IMR-90 (cell line): ENCODE results near the gene KDM4E. TPM values are rescaled to one million over a fixed set of nuclear protein-coding genes. Genes with fewer than 3 reads are reported as not detected.

ENCODE experiments used
- ATAC-seq: fragments of 200-7000 bp; cut with Tn5 transposase; 2 replicates; pipeline ENCODE4 v1.9.1; 2020; ENCODE audit warnings: low read depth, mild to moderate bottlenecking, moderate library complexity
- BruUV-seq: library from RNA; stranded (reverse); fragments of 400-500 nt; replicated peaks from 2 replicates; lab custom pipeline; 2021; lab: Mats Ljungman, UMichigan
- CTCF ChIA-PET: fragments of 300-600 bp; formaldehyde crosslinking; extraction: SDS; loops from one replicate; lab custom pipeline; 2021; ENCODE audit warnings: antibody characterized with exemption; lab: Yijun Ruan, JAX
- POLR2A ChIA-PET: fragments of 300-600 bp; sonication (Branson Sonifier 250); formaldehyde crosslinking; loops from one replicate; lab custom pipeline; 2022; ENCODE audit warnings: antibody characterized with exemption; ENCODE audit not compliant: unreplicated experiment; lab: Charles Lee
- DNase-seq: peaks from one replicate; pipeline ENCODE4 v3.0.0; 2013
- H2AFZ ChIP-seq: replicated peaks from 2 replicates; pipeline ENCODE3; 2013; ENCODE audit warnings: low read length, mild to moderate bottlenecking; ENCODE audit not compliant: poor library complexity
- H2AK5ac ChIP-seq: 2 replicates; pipeline ENCODE4 v1.6.1; 2013; ENCODE audit warnings: low read depth, low read length, inconsistent platforms
- H2AK9ac ChIP-seq: replicated peaks from 2 replicates; pipeline ENCODE3; 2013; ENCODE audit warnings: mild to moderate bottlenecking, low read depth, low read length, moderate library complexity; ENCODE audit not compliant: poor library complexity
- H2BK120ac ChIP-seq: 2 replicates; pipeline ENCODE4 v1.6.1; 2013; ENCODE audit warnings: low read depth, low read length, inconsistent platforms
- H2BK15ac ChIP-seq: 3 replicates; pipeline ENCODE4 v1.6.1; 2013; ENCODE audit warnings: low read depth, low read length, inconsistent platforms
- H2BK20ac ChIP-seq: 2 replicates; pipeline ENCODE4 v1.6.1; 2013; ENCODE audit warnings: low read depth, mild to moderate bottlenecking, inconsistent platforms, low read length, moderate library complexity
- H2BK5ac ChIP-seq: 2 replicates; pipeline ENCODE4 v1.6.1; 2013; ENCODE audit warnings: mild to moderate bottlenecking, low read depth, low read length, inconsistent platforms; ENCODE audit not compliant: poor library complexity, severe bottlenecking
- H3K14ac ChIP-seq: replicated peaks from 2 replicates; pipeline ENCODE4 v1.6.1; 2013; ENCODE audit warnings: low read depth, low read length, inconsistent platforms
- H3K18ac ChIP-seq: 2 replicates; pipeline ENCODE4 v1.6.1; 2013; ENCODE audit warnings: low read depth, low read length, control low read depth
- H3K23ac ChIP-seq: 2 replicates; pipeline ENCODE4 v1.6.1; 2013; ENCODE audit warnings: low read depth, low read length, inconsistent platforms
- H3K27ac ChIP-seq: 2 replicates; pipeline ENCODE4 v1.5.1; 2013; ENCODE audit warnings: mild to moderate bottlenecking, control low read depth, low read length; ENCODE audit not compliant: insufficient read depth
- H3K27me3 ChIP-seq: 2 replicates; pipeline ENCODE4 v1.6.1; 2013; ENCODE audit warnings: low read length; ENCODE audit not compliant: control insufficient read depth, insufficient read depth
- H3K36me3 ChIP-seq: 2 replicates; pipeline ENCODE4 v1.6.1; 2013; ENCODE audit warnings: low read length, mixed read lengths; ENCODE audit not compliant: control insufficient read depth, insufficient read depth
- H3K4ac ChIP-seq: 2 replicates; pipeline ENCODE4 v1.6.1; 2013; ENCODE audit warnings: low read depth, low read length, inconsistent platforms
- H3K4me1 ChIP-seq: 2 replicates; pipeline ENCODE4 v1.6.1; 2013; ENCODE audit warnings: low read length, mixed read lengths; ENCODE audit not compliant: control insufficient read depth, insufficient read depth
- H3K4me2 ChIP-seq: 2 replicates; pipeline ENCODE4 v1.6.1; 2013; ENCODE audit warnings: low read depth, mild to moderate bottlenecking, control low read depth, low read length, moderate library complexity
- H3K4me3 ChIP-seq: 2 replicates; pipeline ENCODE4 v1.5.1; 2013; ENCODE audit warnings: low read depth, mild to moderate bottlenecking, control low read depth, low read length, moderate library complexity; ENCODE audit not compliant: insufficient read depth
- H3K56ac ChIP-seq: 2 replicates; pipeline ENCODE4 v1.6.1; 2013; ENCODE audit warnings: low read length, inconsistent platforms; ENCODE audit not compliant: insufficient read depth; ENCODE audit errors: extremely low read depth
- H3K79me1 ChIP-seq, 2 experiments: 2 replicates each; pipeline ENCODE4 v1.6.1; 2013; ENCODE audit warnings: low read length in 2 of 2, inconsistent platforms in 1 of 2, low read depth in 1 of 2
- H3K9ac ChIP-seq: 2 replicates; pipeline ENCODE4 v1.6.1; 2013; ENCODE audit warnings: low read depth, low read length, control low read depth
- H3K9me1 ChIP-seq: 2 replicates; pipeline ENCODE4 v1.6.1; 2013; ENCODE audit warnings: low read length, inconsistent platforms; ENCODE audit not compliant: insufficient read depth
- H3K9me3 ChIP-seq: 2 replicates; pipeline ENCODE4 v1.6.1; 2013; ENCODE audit warnings: low read length; ENCODE audit not compliant: control insufficient read depth, insufficient read depth
- H4K20me1 ChIP-seq: 2 replicates; pipeline ENCODE4 v1.6.1; 2013; ENCODE audit warnings: low read length, inconsistent platforms; ENCODE audit not compliant: insufficient read depth
- H4K5ac ChIP-seq: 2 replicates; pipeline ENCODE4 v1.6.1; 2013; ENCODE audit warnings: mild to moderate bottlenecking, low read depth, low read length, control low read depth
- H4K8ac ChIP-seq, 2 experiments: 2 replicates each; pipeline ENCODE4 v1.6.1; 2013; ENCODE audit warnings: low read depth in 2 of 2, low read length in 2 of 2, control low read depth in 1 of 2, inconsistent platforms in 1 of 2
- H4K91ac ChIP-seq: 2 replicates; pipeline ENCODE4 v1.6.1; 2013; ENCODE audit warnings: low read depth, low read length, inconsistent platforms; ENCODE audit not compliant: insufficient read depth
- BHLHE40 ChIP-seq: fragments of 150-350 bp; IDR thresholded peaks from 2 replicates; pipeline ENCODE4 v1.6.1; 2016; ENCODE audit warnings: mild to moderate bottlenecking, low read depth, low read length
- CEBPB ChIP-seq: IDR thresholded peaks from 2 replicates; pipeline ENCODE4 v1.6.1; 2012; ENCODE audit warnings: low read depth, low read length, improper control_type of control experiment
- CHD1 ChIP-seq: IDR thresholded peaks from 2 replicates; pipeline ENCODE4 v1.6.1; 2012; ENCODE audit warnings: low read depth, low read length, improper control_type of control experiment
- CTCF ChIP-seq: conservative IDR thresholded peaks from 2 replicates; pipeline ENCODE4 v1.5.1; 2012; ENCODE audit warnings: mild to moderate bottlenecking, low read depth, low read length, improper control_type of control experiment
- FOS ChIP-seq: fragments of 150-350 bp; IDR thresholded peaks from 2 replicates; pipeline ENCODE4 v1.6.1; 2016; ENCODE audit warnings: low read depth, low read length
- MAFK ChIP-seq: IDR thresholded peaks from 2 replicates; pipeline ENCODE4 v1.6.1; 2012; ENCODE audit warnings: low read depth, low read length, improper control_type of control experiment
- MAZ ChIP-seq: IDR thresholded peaks from 2 replicates; pipeline ENCODE4 v1.6.1; 2012; ENCODE audit warnings: low read depth, mild to moderate bottlenecking, low read length, improper control_type of control experiment, moderate library complexity, borderline replicate concordance
- MXI1 ChIP-seq: IDR thresholded peaks from 2 replicates; pipeline ENCODE4 v1.6.1; 2012; ENCODE audit warnings: low read depth, mild to moderate bottlenecking, low read length, moderate library complexity, borderline replicate concordance
- NFE2L2 ChIP-seq: fragments of 150-350 bp; IDR thresholded peaks from 2 replicates; pipeline ENCODE4 v1.6.1; 2016; ENCODE audit warnings: low read depth, mild to moderate bottlenecking, low read length
- POLR2A ChIP-seq: IDR thresholded peaks from 2 replicates; pipeline ENCODE4 v1.6.1; 2012; ENCODE audit warnings: mild to moderate bottlenecking, low read depth, low read length
- RAD21 ChIP-seq: IDR thresholded peaks from 2 replicates; pipeline ENCODE4 v1.6.1; 2012; ENCODE audit warnings: low read length, improper control_type of control experiment
- RCOR1 ChIP-seq: IDR thresholded peaks from 2 replicates; pipeline ENCODE4 v1.6.1; 2012; ENCODE audit warnings: mild to moderate bottlenecking, low read length, improper control_type of control experiment; ENCODE audit not compliant: insufficient replicate concordance
- RFX5 ChIP-seq: IDR thresholded peaks from 2 replicates; pipeline ENCODE4 v1.8.0; 2012; ENCODE audit warnings: low read depth, mild to moderate bottlenecking, low read length, moderate library complexity
- SMC3 ChIP-seq: fragments of 150-350 bp; IDR thresholded peaks from 2 replicates; pipeline ENCODE4 v1.6.1; 2016; ENCODE audit warnings: low read depth, mild to moderate bottlenecking, antibody characterized with exemption, low read length, moderate library complexity
- WGBS, 2 experiments: methylation state at CpG; one replicate each; pipeline versions ENCODE4 v1.1.5 to v1.1.7; 2013; ENCODE audit warnings: missing lambda C conversion rate in 2 of 2; ENCODE audit not compliant: insufficient read length in 1 of 2; ENCODE audit errors: extremely low coverage in 2 of 2; 5-methylcytosine and 5-hydroxymethylcytosine counted together
- dilution Hi-C: fragments of 300-500 bp; cut with HindIII; formaldehyde crosslinking; loops from one replicate; pipeline ENCODE4 v1.14.3; 2018; ENCODE audit warnings: low sequenced_read_pairs; ENCODE audit not compliant: unreplicated experiment
- in situ Hi-C: fragments of 300-500 bp; cut with MboI; formaldehyde crosslinking; loops from 3 replicates; pipeline ENCODE4 v1.14.3; 2019; ENCODE audit warnings: low sequenced_read_pairs, inconsistent platforms, mixed read lengths
- intact Hi-C: fragments of 100-400 bp; cut with micrococcal nuclease; formaldehyde crosslinking; loops from 2 replicates; pipeline ENCODE4 v1.10.0; 2022
- polyA plus RNA-seq, 3 experiments: library from polyadenylated mRNA; depleted of rRNA; stranded (reverse); fragments of >200 nt; gene quantifications; 2 replicates each; pipeline ENCODE4 v1.2.3, GENCODE V29; 2012; ENCODE audit warnings: low replicate concordance in 1 of 3
- total RNA-seq: library from RNA; depleted of rRNA; stranded (reverse); fragments of >200 nt; gene quantifications from 2 replicates; pipeline ENCODE4 v1.2.3, GENCODE V29; 2012
- TF ChIP-seq, protein P1 (sequence below): fragments of 150-350 bp; IDR thresholded peaks from 2 replicates; pipeline ENCODE4 v1.6.1; 2017; ENCODE audit warnings: mild to moderate bottlenecking, antibody characterized with exemption, low read length, low read depth
- TF ChIP-seq, protein P2 (sequence below): fragments of 150-350 bp; IDR thresholded peaks from 2 replicates; pipeline ENCODE4 v1.6.1; 2016; ENCODE audit warnings: low read depth, mild to moderate bottlenecking, low read length, moderate library complexity, borderline replicate concordance

KDM4E gene
- total and polyA plus RNA-seq, 2 of the 4 experiments (the other 2 are of a cell fraction), result not detected

DNA sequence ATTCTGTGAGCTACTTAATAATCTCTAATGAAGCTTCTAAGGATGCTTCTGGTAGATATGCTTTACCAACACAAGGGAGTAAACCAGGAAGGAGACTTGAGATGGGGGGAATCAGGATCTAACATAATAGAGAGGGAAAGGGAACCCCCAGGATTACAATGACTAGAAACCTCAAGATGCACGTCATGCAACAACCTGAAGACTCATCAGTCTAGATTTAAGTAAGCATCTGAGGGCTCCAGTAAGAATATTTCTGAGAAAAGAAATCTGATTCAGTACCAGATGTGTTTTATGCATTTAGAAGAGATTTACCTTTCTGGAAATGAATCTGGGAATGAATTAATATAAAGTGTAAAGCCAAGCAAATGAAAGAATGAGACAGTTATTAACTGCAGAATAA, 36.3 kb upstream of the KDM4E start:
- ATAC-seq (no peak), DNase-seq (no peak)
- H3K9me3 ChIP-seq, result no peaks in the 10 kb centered on the region
- H2AK9ac ChIP-seq, result no peak overlapping the region
- peaks cover 5% of the 10 kb centered on the region; the same call in 1 of the 2 replicates for H3K27me3 ChIP-seq
- dilution Hi-C loops, result no loop called here
- no peaks in the 10 kb centered on the region for H3K9me1 ChIP-seq
- TF ChIP-seq SMC3, result no peak
- TF ChIP-seq RFX5, result no peak
- TF ChIP-seq MXI1, result no peak
- TF ChIP-seq, protein P1, sequence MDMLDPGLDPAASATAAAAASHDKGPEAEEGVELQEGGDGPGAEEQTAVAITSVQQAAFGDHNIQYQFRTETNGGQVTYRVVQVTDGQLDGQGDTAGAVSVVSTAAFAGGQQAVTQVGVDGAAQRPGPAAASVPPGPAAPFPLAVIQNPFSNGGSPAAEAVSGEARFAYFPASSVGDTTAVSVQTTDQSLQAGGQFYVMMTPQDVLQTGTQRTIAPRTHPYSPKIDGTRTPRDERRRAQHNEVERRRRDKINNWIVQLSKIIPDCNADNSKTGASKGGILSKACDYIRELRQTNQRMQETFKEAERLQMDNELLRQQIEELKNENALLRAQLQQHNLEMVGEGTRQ, result no peak
- TF ChIP-seq RCOR1, result no peak
- TF ChIP-seq FOS, result no peak
- TF ChIP-seq MAFK, result no peak
- TF ChIP-seq BHLHE40, result no peak
- TF ChIP-seq RAD21, result no peak
- TF ChIP-seq CTCF, result no peak
- TF ChIP-seq NFE2L2, result no peak
- TF ChIP-seq POLR2A, result no peak
- no peak for TF ChIP-seq CHD1
- no peak for TF ChIP-seq MAZ
- TF ChIP-seq CEBPB, result no peak
- TF ChIP-seq, protein P2, sequence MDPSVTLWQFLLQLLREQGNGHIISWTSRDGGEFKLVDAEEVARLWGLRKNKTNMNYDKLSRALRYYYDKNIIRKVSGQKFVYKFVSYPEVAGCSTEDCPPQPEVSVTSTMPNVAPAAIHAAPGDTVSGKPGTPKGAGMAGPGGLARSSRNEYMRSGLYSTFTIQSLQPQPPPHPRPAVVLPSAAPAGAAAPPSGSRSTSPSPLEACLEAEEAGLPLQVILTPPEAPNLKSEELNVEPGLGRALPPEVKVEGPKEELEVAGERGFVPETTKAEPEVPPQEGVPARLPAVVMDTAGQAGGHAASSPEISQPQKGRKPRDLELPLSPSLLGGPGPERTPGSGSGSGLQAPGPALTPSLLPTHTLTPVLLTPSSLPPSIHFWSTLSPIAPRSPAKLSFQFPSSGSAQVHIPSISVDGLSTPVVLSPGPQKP, result no peak
- no peak overlapping the region for H3K14ac ChIP-seq
- H2BK15ac ChIP-seq, result no peak overlapping the region
- H2AK5ac ChIP-seq, result no peak overlapping the region
- no peak overlapping the region for H4K91ac ChIP-seq
- no peaks in the 10 kb centered on the region for H3K36me3 ChIP-seq
- POLR2A ChIA-PET, result no interaction called here
- no peak overlapping the region for H2BK5ac ChIP-seq
- H2BK20ac ChIP-seq, result no peak overlapping the region
- no peak overlapping the region for H3K4me2 ChIP-seq
- no CpG with 5 or more reads among the region's 1 CpG for WGBS, 2 experiments
- no peak overlapping the region for H4K5ac ChIP-seq
- H3K56ac ChIP-seq, result no peak overlapping the region
- H3K4me3 ChIP-seq, result no peak overlapping the region
- H2BK120ac ChIP-seq, result no peak overlapping the region
- no peak overlapping the region for H3K27ac ChIP-seq
- no peak overlapping the region for H3K4ac ChIP-seq
- no peak overlapping the region for H2AFZ ChIP-seq
- intact Hi-C loops, result no loop called here
- H4K20me1 ChIP-seq, result no peaks in the 10 kb centered on the region
- CTCF ChIA-PET, result no interaction called here
- no peak overlapping the region for H3K9ac ChIP-seq
- no peaks in the 10 kb centered on the region for H3K79me1 ChIP-seq
- in situ Hi-C loops, result no loop called here
- H3K4me1 ChIP-seq, result no peaks in the 10 kb centered on the region
- no peak overlapping the region for H3K23ac ChIP-seq
- H4K8ac ChIP-seq, result no peak overlapping the region
- H3K18ac ChIP-seq, result no peak overlapping the region
- no TSS peak for BruUV-seq
